ENCODE data around the gene LIMD2. TPM values are rescaled to one million over a fixed set of nuclear protein-coding genes. Genes with fewer than 3 reads are reported as not detected.

Gene LIMD2
- polyA plus RNA-seq, 1 of the 3 experiments (the other 2 are of a cell fraction) = 78.0 TPM

GRCh38 chr17:63652106-63652505 is 47.8 kb downstream of the LIMD2 start:
- TF ChIP-seq GATA2 (CRISPR knock-in tag; IDR thresholded peaks at IDR 0.05) (no peak), GABPA (IDR thresholded peaks at IDR 0.05; ENCODE audit: low read depth) (no peak), CHD2 (IDR thresholded peaks at IDR 0.05; ENCODE audit: low read length, partially characterized antibody) (no peak), RFX5 (IDR thresholded peaks at IDR 0.05; ENCODE audit: low read length) (no peak), NFIC (IDR thresholded peaks at IDR 0.05; ENCODE audit: borderline replicate concordance) (no peak), SMC3 (IDR thresholded peaks at IDR 0.05; ENCODE audit: low read depth, low read length) (no peak), TAF1 (IDR thresholded peaks at IDR 0.05; ENCODE audit: borderline replicate concordance, low read depth, low read length) (no peak), RCOR1 (IDR thresholded peaks at IDR 0.05; ENCODE audit: low read length) (no peak), REST (IDR thresholded peaks at IDR 0.05; ENCODE audit: low read depth, low read length) (no peak), JUND (IDR thresholded peaks at IDR 0.05) (no peak), RXRA (IDR thresholded peaks at IDR 0.05; ENCODE audit: borderline replicate concordance, low read depth) (no peak), EZH2phosphoT487 (IDR thresholded peaks at IDR 0.05; ENCODE audit: borderline replicate concordance, low read depth) (no peak)
- TF ChIP-seq, protein P1, sequence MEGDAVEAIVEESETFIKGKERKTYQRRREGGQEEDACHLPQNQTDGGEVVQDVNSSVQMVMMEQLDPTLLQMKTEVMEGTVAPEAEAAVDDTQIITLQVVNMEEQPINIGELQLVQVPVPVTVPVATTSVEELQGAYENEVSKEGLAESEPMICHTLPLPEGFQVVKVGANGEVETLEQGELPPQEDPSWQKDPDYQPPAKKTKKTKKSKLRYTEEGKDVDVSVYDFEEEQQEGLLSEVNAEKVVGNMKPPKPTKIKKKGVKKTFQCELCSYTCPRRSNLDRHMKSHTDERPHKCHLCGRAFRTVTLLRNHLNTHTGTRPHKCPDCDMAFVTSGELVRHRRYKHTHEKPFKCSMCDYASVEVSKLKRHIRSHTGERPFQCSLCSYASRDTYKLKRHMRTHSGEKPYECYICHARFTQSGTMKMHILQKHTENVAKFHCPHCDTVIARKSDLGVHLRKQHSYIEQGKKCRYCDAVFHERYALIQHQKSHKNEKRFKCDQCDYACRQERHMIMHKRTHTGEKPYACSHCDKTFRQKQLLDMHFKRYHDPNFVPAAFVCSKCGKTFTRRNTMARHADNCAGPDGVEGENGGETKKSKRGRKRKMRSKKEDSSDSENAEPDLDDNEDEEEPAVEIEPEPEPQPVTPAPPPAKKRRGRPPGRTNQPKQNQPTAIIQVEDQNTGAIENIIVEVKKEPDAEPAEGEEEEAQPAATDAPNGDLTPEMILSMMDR (IDR thresholded peaks at IDR 0.05) = no peak
- TF ChIP-seq, protein P2, sequence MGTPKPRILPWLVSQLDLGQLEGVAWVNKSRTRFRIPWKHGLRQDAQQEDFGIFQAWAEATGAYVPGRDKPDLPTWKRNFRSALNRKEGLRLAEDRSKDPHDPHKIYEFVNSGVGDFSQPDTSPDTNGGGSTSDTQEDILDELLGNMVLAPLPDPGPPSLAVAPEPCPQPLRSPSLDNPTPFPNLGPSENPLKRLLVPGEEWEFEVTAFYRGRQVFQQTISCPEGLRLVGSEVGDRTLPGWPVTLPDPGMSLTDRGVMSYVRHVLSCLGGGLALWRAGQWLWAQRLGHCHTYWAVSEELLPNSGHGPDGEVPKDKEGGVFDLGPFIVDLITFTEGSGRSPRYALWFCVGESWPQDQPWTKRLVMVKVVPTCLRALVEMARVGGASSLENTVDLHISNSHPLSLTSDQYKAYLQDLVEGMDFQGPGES (IDR thresholded peaks at IDR 0.05; ENCODE audit: low read depth, low read length) = no peak
- TF ChIP-seq, protein P3, sequence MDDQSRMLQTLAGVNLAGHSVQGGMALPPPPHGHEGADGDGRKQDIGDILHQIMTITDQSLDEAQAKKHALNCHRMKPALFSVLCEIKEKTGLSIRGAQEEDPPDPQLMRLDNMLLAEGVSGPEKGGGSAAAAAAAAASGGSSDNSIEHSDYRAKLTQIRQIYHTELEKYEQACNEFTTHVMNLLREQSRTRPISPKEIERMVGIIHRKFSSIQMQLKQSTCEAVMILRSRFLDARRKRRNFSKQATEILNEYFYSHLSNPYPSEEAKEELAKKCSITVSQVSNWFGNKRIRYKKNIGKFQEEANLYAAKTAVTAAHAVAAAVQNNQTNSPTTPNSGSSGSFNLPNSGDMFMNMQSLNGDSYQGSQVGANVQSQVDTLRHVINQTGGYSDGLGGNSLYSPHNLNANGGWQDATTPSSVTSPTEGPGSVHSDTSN (IDR thresholded peaks at IDR 0.05) = no peak
- H3K9me2 ChIP-seq = no peaks in the 10 kb centered on the region
- H3K9ac ChIP-seq = no peak overlapping the region
- H2AFZ ChIP-seq (ENCODE audit: low read depth) = no peak overlapping the region
- peaks cover 9 to 25% of the 10 kb centered on the region in 2 experiments for H3K36me3 ChIP-seq (replicated peaks in 1 of 2; ENCODE audit: control insufficient read depth in 1 of 2, insufficient read depth in 2 of 2, low read length in 1 of 2)
- no peak overlapping the region for H3K27ac ChIP-seq (ENCODE audit: low read depth in 2 of 2, low read length in 1 of 2)
- ChIA-PET CTCF (interaction anchor here (1.0 to 1.4 kb wide), 2 partner anchors 23 to 246 kb away, joined by 3 to 4 read pairs; no protein-coding TSS in a partner anchor), POLR2A (interaction anchor here (0.7 kb wide), 1 partner anchor 23 kb away, joined by 3 read pairs; no protein-coding TSS in a partner anchor)
- no peaks in the 10 kb centered on the region for H3K9me3 ChIP-seq
- no peak for DNase-seq
- no peak overlapping the region for H3K4me3 ChIP-seq (ENCODE audit: low read depth in 2 of 2, low read length in 1 of 2)
- 81% methylated on average over 3 of the region's 3 CpGs for WGBS (ENCODE audit: low lambda C conversion rate)
- H3K27me3 ChIP-seq (ENCODE audit: insufficient read depth) = no peaks in the 10 kb centered on the region
- H3F3A ChIP-seq (replicated peaks; ENCODE audit: insufficient read depth) = peaks cover 5% of the 10 kb centered on the region
- H3K4me1 ChIP-seq (ENCODE audit: control insufficient read depth in 1 of 2, insufficient read depth in 2 of 2, low read depth in 1 of 2, low read length in 1 of 2) = no peaks in the 10 kb centered on the region
- no peaks in the 10 kb centered on the region for H3K79me2 ChIP-seq (ENCODE audit: insufficient read depth)
- no peak overlapping the region for H3K4me2 ChIP-seq
- H4K20me1 ChIP-seq (ENCODE audit: insufficient read depth) = no peaks in the 10 kb centered on the region

Measured in SK-N-SH (cell line).